GM18517 (cell line): Measurements from ENCODE around the gene REP15.
"Not testable (repeated sequence)": the region's sequence is repeated elsewhere in the genome, so short reads cannot be mapped to it uniquely, and the experiment has no call there.

Experiments
- ATAC-seq: cut with Tn5 transposase; IDR thresholded peaks from one replicate; pipeline ENCODE4 v1.9.1; 2021; ENCODE audit warnings: mild to moderate bottlenecking, moderate library complexity; ENCODE audit not compliant: unreplicated experiment

The REP15 gene

GRCh38 chr12:27696864-27697564 is 767 bp downstream of the REP15 start:
- ATAC-seq = no peak

DNA sequence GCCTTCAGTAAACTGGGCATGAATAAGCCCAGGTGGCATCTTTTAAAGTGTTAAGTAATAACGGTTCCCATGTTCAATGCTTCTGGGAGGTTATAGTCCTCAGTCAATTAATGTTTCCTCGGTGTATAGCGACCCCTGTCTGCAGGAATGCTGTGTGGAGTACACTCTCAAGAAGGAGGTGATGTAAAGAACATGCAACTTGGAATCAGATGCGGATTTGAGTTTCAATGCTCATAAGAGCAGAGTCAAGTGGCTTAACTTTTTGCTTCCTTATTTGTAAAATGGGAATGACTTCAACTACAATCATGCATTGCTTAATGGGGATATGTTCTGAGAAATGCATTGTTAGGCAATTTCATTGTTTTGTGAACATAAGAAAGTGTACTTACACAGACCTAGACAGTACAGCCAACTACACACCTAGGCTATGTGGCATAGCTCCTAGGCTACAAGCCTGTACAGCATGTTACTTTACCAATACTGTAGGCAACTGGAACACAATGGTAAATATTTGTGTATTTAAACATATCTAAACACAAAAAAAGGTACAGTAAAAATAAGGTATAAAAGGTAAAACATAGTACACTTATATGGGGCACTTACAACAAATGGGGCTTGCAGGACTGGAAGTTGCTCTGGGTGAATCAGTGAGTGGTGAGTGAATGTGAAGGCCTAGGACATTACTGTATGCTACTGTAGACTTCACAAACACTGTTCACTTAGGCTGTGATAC is 7.6 kb downstream of the REP15 start:
- ATAC-seq = peak; percentile 96

DNA sequence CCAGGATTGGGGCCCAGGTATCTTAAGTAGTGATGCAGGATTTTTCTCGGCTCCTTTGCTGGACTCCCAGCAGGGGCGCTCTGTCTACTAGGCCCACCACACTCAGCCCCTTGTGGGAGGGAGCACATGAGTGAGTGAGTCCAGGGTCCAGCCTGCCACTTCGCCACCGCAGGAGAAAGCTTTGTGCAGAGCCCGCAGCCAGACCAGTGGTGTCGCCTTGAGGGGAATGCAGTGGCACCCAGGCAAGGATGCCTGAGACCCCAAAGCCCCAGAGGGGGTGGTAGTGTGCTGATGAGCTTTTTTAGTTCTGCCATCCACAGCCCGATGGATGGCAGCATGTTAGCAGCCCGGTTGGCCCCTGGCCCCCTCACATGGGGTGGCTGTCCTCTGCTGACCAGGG is 9.0 kb downstream of the REP15 start:
- ATAC-seq = no peak

DNA sequence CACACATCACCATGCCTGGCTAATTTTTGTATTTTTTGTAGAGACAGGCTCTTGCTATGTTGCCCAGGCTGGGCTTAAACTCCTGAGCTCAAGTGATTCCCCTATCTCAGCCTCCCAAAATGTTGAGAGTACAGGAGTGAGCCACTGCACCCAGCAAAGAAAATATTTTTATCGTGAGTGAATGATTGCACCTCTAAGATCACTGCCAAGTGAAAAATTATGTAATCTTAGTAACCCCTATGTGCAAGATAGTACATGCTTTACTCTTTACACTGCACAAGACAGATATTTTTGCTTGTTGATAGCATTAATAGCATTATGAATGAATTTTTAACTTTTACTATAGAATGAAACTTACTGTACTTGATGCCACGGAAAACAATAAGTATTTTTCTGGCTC is 11.0 kb downstream of the REP15 start:
- ATAC-seq = no peak

DNA sequence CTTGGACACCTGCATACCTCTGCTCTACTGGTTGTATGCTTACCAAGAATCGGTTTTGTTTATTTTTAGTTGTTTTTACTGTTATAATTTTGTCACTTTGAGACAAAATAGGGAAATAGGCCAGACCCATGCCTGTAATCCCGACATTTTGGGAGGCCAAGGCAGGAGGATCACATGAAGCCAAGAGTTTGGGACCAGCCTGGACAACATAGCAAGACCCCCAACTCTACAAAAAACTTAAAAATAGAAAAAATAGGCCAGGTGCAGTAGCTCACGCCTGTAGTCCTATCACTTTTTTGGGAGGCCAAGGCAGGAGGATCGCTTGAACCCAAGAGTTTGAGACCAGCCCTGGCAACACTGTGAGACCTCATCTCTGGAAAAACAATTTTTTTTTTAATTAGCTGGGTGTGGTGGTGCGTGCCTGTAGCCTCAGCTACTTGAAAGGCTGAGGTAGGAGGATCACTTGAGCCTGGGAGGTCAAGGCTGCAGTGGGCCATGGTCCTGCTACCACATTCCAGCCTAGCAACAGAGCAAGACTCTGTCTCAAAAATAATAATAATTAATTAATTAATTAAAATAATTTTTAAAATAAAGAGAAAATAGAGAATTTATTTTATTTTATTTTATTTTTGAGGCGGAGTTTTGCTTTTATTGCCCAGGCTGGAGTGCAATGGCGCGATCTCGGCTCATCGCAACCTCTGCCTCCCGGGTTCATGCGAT is 13.1 kb downstream of the REP15 start:
- no peak for ATAC-seq

- peak; percentile 61 for ATAC-seq
Observed at GRCh38 chr12:27709932-27710591, 13.8 kb downstream of the REP15 start.

- peak; percentile 90 for ATAC-seq
Observed at GRCh38 chr12:27710592-27711316, 14.5 kb downstream of the REP15 start, which contains the start of gene MRPS35. MRPS35 (plus strand) TSS chr12:27710832; CDS start chr12:27710844, 12 bp downstream.

GRCh38 chr12:27711317-27711682 is 15.1 kb downstream of the REP15 start:
- peak; percentile 25 for ATAC-seq

DNA sequence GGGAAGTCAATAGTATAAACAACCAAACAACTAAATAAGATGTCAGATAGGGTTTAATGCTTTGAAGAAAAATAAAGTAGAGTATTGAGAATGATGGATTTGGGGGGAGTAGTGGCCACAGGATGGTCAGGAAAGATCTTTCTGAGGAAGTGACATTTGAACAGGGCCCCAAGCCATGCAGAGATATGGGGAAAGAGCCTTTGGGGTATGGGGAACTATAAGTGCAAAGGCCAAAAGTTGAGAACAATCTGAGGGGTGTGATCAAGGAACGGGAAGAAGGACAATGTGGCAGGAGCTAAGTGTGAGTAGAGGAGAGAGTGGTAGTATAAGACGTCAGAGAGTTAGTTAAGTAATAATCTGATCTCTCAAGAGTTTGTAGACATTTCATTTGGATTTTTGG is 15.7 kb downstream of the REP15 start:
- no peak for ATAC-seq

- ATAC-seq = no peak
Observed at GRCh38 chr12:27723212-27723611, 27.0 kb downstream of the REP15 start.

GRCh38 chr12:27730097-27730588 is 33.9 kb downstream of the REP15 start:
- no peak for ATAC-seq

DNA sequence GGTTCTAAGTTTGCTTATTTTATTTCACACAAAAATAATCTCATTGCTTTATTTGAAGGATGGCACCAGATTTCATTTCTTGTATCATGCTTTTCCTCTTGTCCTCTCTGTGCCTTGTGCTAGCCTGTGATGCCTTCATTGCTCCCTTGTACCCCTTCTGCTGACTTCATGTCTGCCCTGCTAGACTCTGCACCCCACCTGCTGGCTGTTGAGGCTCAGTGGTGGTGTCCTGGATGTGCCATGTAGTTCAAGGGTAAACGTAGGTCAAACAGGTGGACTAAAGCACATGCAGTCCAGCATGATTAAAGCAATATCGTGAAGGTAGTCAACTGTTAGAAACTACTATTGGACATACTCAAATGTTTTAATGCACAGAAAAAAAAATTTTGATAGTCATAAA is 36.0 kb downstream of the REP15 start:
- peak; percentile 62 for ATAC-seq

DNA sequence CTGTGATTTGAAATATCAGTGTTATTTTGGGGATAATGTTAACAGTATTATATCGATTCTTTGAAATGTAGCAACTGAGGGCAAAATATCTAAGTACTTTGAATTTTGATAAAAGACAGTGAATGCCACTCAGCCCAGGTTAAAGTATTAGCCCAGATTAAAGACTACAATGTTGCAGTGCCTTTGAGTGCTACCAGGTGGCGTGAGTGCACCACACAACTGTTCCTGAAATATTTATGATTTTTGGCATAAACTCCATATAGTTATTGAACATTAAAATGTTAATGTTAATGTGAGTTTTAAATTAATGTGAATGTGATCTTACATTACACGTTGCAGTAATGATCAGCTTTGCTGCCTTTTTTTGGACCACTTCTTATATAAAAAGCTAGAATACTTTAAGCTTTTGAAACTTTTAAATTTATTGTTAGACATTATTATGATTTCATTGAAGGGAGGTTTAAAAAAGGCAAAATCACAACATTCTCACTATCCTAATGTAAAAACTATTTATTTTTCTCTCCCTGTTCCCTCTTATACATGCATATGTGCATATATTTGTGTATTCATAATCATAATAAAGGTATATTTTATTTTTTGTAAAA is 36.9 kb downstream of the REP15 start:
- ATAC-seq = peak; percentile 62

DNA sequence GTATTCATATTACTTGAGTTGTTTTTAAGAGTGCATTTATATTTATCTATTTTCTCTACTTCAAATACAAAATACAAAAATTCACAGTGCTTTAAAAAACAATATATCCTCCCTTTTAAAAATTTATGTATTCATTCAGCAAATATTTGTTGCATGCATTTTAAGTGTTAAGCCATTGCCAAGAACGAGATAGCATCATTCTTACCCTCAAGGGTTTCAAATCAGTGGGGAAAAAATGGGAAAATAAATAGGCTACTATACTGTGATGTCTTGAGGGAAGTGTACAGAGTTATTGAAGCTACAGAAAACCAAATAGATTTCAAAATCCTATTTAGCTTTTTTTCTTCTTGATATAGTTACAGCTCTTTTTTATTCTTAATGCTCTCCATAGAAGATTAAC is 37.5 kb downstream of the REP15 start:
- ATAC-seq = no peak

- ATAC-seq = not testable (repeated sequence)
Observed at GRCh38 chr12:27734321-27734720, 38.1 kb downstream of the REP15 start.

- no peak for ATAC-seq
Observed at GRCh38 chr12:27743601-27744000, 47.4 kb downstream of the REP15 start.

GRCh38 chr12:27745734-27746133 is 49.5 kb downstream of the REP15 start:
- not testable (repeated sequence) for ATAC-seq
